Stimulated activated CD8-positive, alpha-beta memory T cell treated with anti-CD3 and anti-CD28 coated beads, Interleukin-15, amount 100 ng/mL, for 48 hours (primary cell): ENCODE results near the gene RCHY1.
"Not testable (repeated sequence)": the region's sequence is repeated elsewhere in the genome, so short reads cannot be mapped to it uniquely, and the experiment has no call there.

Source experiments
- DNase-seq, 2 donors: peaks; one replicate each; pipeline ENCODE4 v3.0.0-alpha.2; 2020; ENCODE audit warnings: low read depth in 2 of 2

Gene RCHY1

DNA sequence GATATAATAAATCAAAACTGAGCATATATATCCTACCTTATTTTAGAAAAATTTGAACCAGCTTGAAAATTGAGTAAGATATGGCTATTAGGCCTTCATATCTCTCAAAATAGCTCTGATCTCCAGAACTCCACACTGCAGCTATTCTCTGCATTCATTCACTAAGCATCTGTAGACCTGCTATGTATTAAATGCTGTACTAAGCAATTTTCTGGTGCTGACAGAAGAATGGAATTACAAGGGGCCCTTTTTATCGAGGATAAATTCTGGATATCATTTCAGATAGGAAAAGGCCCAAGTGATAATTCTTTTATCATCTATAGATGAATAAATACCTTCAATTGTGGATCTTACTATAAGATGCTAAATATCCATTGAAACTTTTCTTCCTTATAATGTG lies 1.9 kb upstream of the RCHY1 start:
- DNase-seq = no peak

DNA sequence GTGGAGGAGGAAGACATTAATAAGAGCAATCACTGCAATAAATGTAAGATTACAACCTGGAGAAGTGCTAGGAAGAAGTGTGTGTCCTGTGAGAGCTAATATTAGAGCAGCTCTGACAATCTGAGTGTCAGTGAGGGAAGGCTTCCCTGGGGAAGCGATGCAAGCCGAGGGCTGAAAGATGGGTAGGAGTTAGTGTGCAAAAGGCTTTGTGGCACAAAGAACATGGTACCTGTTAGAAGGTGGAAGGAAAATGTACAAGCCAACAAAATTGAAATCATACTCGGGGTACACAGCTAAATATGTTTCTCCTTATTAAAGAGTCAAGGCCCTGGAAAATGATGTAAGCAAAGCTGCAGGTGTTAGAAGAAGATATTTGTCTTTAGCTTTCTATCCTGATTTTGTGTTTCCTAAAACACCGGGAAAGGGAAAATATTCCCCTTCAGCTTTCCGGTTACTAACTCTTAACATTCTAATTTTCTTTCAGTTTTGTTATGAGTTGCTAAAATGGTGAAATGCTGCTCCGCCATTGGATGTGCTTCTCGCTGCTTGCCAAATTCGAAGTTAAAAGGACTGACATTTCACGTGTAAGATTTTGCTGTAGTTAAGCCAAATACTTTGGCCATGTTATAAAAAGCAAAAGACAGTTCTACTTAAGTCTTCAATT lies 878 bp upstream of the RCHY1 start:
- no peak for DNase-seq

DNA sequence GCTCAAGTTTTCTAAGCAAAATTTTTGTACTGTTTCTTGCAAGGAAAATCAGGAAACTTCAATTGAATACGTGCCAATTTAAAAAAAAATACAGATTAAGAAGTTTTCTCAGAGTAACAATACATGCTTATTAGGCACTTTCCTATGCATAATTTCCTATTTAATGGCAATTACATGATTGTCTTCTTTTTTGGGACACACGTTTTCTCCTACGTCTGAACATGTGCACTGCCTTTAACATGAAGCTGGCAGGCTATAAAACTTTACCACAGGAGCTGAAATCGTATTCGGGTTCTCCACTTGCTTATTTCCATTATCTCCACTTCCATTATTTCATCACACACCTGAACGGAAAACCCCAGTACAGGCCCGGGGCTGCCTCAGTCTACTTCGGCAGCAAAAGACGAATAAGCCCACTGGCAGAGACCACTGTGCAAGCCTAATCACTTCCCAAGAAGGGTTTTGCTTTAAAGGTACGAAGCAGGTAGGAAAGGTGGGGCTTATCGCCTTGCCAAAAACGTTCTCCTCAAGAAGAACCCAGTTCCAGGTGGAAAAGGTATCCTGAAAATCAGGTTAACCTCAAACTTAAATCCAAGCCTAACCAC lies 575 bp downstream of the RCHY1 start:
- DNase-seq = no peak

DNA sequence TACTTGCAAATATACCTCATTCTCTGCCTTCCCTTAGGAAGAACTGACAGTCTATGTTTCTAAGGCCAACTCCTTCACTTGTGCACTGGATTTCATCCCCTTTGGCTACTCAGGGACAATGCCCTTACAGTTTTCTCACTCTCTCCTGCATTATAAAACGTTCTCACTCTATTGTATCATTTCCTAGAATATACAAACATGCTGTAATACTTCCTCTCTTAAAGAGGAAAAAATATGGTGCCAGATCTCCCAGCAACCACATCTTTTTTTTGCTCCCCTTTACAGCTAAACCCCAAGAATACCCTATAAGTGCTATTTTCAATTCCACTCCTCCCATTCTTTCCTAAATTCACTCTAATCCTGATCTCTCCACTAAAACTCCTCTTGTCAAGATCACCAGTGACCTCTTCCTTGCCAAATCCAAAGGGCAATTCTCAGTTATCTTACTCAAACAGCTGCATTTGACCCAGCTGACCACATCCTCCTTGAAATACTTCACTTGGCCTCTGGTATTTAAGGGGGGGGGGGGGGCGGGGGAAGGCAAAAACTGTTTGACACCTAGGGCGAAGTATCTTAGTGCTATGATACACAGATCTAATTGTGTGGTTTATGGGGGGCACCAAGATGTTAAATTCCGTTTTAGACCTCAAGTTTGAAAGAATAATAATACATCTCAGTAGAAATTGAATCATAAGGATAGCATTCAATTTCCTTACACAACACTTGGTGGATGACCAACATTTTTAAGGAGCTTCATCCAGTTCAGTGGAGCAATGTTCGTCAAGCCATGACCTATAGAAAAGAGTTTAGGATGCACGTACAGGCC lies 1.6 kb downstream of the RCHY1 start:
- DNase-seq = no peak

DNA sequence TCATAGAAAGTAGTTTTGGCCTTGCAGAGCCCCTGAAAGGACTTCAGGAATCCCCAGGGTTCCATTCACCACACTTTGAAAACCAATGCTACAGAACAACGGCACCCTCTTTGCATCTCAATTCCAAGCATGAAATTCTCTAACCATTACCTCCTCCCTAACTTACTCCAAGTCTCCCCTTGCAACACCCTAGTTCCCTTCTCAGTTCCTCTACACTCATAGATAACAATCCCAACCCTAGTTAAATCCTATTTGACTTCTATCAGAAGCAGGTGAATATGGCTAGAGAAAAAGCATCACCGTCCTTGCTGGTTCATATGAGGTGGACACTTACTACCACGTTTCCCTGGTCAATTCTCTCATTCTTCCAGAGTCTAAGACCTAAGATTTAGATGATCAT lies 2.4 kb downstream of the RCHY1 start:
- no peak for DNase-seq

DNA sequence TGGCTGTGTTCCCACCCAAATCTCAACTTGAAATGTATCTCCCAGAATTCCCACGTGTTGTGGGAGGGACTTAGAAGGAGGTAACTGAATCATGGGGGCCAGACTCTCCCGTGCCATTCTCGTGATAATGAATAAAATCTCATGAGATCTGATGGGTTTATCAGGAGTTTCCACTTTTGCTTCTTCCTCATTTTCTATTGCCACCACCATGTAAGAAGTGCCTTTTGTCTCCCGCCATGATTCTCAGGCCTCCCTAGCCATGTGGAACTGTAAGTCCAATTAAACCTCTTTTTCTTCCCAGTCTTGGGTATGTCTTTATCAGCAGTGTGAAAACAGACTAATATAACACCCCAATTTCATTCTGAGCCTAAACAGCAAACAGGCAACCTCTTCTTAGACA lies 4.6 kb downstream of the RCHY1 start:
- not testable (repeated sequence) for DNase-seq

DNA sequence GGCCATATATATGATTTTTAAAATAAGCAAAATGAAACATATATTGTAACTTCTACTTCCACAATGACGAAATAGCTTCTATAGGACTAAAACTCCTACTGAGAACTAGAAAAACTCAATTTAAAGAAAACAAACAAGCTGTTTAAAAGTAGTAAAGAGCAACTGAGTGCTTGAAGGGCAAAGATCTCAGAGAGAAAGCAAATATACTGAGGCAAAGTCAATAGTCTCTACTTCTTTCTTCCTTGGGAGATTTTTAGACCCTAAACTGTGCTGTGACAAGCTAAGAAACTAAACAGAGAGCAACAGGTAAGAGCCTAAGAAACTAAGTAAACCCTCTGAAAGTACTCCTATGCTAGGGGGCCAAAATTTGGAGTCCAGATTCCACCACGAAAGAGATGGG lies 8.6 kb downstream of the RCHY1 start:
- no peak for DNase-seq

DNA sequence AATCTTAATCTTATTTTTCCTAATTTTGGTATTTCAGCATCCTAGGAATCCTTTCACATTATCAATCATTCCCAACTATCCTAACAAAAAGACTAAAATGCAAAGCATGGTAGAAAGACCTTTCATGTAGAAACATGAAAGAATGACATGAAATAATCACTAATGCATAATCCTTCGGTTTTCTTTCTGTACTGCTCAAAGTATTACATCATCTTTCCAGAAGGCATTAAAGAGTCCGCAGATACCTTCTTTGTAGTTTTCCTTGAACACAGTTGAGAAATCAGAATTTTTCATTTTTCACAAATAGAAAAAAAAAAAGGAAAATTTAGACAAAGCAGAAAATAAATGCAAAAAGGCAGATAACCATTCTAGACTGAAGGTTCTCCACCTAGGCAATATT lies 11.5 kb downstream of the RCHY1 start:
- DNase-seq = no peak

DNA sequence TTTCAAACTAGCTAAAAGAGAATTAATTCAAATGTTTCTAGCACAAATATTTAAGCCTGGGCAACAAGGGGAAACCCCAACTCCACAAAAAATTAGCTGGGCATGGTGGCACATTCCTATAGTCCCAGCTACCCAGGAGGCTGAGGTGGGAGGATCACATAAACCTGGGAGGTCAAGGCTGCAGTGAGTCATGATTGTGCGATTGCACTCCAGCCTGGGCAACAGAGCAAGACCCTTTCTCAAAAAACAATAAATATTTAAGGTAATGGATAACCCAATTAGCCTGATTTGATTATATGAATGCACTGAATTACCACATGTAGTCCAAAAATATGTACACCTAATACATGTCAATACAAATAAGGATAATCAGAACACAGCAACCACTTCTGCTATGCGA lies 14.3 kb downstream of the RCHY1 start:
- DNase-seq = no peak

DNA sequence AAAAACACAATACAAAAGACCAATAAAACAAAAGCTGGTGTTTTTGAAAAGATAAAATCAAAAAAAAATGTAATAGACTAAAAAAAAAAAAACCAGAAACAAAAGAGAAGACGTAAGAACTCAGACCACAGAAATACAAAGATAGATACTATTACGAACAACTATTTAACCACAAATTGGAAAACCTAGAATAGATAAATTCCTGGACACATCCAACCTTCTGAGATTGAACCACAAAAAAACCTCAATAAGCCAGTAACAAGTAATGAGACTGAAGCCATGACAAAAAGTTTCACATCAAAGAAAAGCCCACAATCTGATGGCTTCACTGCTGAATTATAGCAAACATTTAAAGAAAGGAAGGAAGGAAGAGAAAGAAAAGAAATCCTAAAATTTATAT lies 16.2 kb downstream of the RCHY1 start:
- DNase-seq = no peak

DNA sequence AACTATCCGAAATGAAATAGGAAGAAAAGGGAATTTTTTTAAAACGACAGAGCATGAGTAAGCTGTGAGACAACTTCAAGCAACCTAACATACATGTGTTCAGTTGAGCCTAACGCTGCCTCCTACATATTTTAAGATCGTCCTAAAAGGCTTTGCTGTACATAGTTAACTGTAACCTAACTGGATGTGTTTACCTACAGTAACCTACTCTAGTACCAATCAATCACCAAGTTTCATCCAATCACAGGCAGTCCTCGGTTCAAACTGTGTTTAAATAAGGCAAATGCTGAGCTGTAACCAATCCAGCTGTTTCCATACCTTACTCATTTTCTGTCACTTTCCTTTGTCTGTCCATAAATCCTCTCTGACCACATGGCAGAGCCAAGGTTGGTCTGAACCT lies 17.1 kb downstream of the RCHY1 start:
- no peak for DNase-seq

DNA sequence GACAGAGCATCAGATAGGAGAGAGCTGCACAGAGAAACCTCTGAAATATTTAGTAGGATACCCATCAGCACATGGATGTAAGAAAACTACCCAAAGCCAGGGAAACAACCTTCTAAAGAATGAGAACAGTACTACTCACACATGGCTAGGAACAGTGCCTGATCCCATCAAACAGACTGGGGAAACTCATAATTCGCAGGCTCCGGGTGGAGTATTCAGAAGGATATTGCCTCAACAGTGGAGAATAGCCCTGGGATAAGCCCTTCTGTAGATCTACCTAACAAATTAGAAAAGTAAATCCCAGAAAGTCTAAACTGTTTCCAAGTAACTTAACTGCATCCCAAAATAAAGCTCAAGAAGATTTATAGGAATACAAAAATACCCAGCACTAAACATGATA lies 17.8 kb downstream of the RCHY1 start:
- DNase-seq = no peak

DNA sequence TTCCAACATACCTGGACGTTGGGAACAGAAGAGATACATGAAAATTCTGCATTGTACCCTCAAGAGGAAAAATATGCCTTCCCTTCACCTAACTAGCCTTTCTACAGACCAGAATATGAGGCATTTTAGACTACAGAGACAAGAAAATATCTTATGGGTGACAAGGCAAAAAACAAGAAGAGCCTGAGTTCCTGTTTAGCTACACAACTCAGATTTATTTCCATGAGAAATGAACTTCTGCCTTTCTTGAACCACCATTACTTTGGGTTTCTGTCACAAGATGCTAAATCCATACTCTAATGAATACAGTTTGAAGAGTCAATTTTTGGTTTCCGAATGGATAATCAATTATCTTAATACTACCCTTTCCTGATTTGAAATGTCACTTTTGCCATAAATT lies 18.7 kb downstream of the RCHY1 start:
- DNase-seq = no peak

DNA sequence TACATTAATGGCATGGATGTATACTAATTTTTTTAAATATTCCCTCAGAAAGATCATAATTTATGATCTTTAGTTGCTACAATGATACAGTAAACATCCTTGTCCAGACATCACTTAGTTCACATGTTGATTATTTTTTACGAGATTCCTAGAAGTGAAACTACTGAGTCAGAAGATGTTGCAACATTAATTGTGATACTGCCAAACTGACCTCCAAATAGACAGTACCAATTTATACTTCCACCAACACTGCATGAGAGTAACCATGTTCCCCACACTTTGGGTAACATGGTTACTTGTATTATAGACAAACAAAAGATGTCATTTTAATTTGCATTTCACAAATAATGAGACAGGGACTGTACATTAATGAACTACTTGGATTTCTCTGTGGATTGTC lies 19.6 kb downstream of the RCHY1 start:
- DNase-seq = no peak

DNA sequence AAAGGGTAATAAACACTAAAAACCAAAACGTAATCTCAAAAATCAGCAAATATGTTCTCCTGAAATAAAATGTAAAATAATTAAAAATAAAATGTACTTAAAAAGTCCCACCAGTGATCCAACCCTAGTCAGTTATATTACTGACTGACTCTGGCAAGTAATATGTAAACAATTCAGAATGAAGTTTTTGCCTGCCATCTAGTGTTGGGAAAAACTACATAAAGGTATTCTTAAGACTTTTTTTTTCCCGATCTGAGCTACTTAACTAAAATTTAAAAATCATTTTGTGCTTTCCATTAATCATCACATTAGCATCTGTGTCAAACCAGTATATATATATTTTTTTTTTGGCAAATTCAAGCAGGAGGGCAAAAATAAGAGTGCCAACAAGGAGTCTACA lies 24.0 kb downstream of the RCHY1 start:
- no peak for DNase-seq

DNA sequence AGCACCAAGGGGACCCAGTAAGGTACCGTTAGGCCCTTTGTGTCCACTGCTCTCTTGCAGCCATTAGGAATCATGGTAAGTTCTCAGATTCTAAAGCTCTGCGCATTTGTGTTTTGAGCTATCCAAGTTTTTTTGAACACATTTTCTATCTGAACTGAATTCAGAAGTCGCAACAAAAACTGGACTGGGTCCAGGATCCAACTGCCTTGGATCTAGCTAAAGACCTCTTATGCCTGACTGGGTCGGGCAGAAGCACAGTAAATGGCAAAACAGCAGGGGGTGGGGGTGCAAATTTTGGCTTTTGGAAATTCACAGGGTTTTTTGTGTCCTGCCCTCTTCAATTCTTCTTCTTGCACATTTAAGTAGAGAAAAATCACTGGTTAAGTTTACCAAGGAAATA lies 30.0 kb downstream of the RCHY1 start:
- no peak for DNase-seq

DNA sequence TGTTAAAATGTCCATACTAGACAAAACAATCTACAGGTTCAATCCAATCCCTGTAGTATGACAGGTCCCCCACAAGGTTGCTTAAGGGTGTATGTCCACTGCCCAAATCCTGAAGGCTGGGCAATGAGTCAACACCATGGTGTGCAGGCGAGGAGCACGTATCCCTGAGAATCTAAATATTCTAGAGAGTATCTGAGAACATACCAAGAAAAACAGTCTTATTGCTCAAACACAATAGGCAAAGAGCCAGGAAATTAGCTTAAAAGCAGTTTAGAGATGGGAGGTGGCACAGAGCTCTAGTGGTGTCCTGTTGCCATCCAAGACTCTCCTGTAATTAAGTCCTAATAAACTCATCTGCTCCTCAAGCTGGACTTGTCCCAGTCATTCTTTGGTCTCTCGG lies 37.0 kb downstream of the RCHY1 start:
- DNase-seq = no peak

DNA sequence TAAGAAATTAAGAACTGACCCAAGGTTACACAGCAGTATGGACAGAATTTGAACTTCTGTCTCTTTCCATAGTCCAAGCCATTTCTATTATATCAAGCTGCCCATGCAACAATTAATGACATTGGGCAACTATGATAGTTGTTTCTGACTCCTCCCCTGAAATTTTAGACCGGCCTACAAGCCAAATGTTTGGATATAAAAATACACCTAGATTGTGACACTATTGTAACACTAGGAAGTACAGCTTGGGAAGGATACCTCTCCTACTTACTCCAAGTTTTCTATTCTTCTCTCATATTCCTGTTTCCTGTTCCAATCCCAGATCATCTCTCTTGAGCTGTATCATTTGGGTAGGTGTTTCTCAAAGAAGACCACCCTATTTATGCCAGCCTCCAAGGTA lies 43.5 kb downstream of the RCHY1 start:
- no peak for DNase-seq

DNA sequence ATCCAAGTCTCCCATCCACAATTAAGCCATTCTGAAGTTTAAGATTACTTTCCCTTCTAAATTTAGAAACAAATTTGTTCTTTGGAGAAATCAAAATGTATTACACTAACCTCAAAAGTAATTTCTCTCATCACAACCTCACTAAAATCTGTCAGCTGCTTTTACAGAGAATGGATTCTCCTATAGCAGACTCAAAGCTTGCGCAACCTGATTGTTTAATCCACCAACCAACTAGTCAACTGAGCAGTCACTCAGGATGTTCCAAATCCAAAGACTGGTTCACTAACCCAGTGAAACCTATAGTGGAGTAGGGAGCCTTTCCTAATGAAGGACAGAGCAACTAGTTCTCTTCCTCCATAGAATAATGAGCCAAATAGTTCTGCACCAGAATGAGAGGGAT lies 44.3 kb downstream of the RCHY1 start:
- DNase-seq = no peak

DNA sequence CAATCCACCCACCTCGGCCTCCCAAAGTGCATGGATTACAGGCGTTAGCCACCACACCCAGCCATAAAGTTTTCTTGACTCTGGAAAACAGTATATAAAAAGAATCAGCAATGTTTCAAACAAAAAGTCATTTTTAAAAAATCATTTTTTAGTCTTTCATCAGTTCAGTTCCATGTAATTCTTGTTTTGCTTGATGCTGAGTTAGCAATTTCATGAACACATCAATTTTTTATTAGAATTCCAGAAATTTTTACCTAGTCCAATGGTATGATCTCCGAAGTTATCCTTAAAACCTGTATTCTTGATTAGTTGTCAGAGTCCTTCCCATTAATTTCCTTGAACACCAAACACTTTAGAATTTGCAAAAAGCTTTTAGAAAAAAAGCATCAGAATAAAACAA lies 56.8 kb downstream of the RCHY1 start:
- DNase-seq = no peak

DNA sequence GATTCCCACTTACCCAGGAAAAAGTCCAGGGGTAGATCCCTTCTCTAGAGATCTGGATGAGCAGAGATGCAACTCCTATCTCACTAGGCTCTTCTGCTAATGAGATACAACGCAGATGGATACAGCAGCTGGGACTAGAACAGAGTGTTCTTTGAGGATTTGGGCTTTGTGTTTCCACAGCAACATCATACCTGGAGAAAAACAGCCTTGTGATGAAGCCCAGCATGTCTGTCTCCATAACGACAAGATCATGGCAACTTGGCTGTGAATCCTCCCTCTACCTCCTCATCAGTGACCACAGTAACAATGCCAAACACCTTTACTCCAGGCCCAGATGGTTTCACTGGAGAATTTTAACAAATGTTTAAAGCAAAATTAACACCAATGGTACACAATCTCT lies 80.1 kb downstream of the RCHY1 start:
- DNase-seq = no peak

DNA sequence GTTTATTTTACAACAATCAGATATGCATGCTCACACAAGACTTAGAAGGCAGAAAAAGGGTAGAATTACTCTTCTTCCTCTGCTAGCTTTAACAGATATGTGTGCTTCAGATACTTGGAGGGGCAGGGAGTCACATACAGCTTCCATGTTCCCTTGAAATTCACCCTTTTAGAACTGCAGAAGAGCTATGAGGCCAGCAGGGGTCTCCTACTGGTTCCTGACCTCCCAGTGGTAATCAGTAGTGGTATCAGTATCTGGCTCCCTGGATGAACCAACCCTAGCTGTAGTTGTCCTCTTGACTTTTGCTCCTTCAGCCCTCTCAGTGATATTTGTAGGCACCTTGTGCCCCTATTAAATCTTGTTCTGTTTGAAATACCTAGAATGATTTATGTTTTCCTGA lies 81.5 kb downstream of the RCHY1 start:
- DNase-seq = no peak

DNA sequence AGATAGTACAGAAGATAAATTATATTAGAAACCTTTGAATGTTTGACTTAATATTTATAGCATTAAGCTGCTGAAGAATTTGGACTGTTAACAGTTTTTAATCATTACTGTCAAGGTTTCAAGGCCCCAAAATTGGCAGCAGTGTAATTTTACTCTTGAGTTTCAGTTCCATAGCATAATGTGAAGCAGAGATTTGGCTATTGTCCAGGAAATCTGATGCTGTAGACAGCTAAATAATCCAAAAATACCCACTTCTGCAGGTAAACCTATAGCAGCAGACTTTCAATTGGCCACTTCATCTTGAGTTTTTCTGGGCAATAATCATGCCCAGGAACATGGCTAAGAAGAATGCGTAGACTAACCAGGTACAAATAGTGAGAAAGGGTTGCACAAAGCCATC lies 85.0 kb downstream of the RCHY1 start:
- DNase-seq = no peak
